ENCODE data around the gene GPS1.

Gene GPS1

GRCh38 chr17:82018989-82019689 is 32.6 kb upstream of the GPS1 start:
- no peak for DNase-seq (ENCODE audit: low read depth in 2 of 2)
- H3K4me3 ChIP-seq (replicated peaks in 1 of 2; ENCODE audit: low read depth in 2 of 2, low read length in 2 of 2) = no peak overlapping the region
- TF ChIP-seq CTCF (IDR thresholded peaks at IDR 0.05; ENCODE audit: low read depth, low read length) = no peak

DNA sequence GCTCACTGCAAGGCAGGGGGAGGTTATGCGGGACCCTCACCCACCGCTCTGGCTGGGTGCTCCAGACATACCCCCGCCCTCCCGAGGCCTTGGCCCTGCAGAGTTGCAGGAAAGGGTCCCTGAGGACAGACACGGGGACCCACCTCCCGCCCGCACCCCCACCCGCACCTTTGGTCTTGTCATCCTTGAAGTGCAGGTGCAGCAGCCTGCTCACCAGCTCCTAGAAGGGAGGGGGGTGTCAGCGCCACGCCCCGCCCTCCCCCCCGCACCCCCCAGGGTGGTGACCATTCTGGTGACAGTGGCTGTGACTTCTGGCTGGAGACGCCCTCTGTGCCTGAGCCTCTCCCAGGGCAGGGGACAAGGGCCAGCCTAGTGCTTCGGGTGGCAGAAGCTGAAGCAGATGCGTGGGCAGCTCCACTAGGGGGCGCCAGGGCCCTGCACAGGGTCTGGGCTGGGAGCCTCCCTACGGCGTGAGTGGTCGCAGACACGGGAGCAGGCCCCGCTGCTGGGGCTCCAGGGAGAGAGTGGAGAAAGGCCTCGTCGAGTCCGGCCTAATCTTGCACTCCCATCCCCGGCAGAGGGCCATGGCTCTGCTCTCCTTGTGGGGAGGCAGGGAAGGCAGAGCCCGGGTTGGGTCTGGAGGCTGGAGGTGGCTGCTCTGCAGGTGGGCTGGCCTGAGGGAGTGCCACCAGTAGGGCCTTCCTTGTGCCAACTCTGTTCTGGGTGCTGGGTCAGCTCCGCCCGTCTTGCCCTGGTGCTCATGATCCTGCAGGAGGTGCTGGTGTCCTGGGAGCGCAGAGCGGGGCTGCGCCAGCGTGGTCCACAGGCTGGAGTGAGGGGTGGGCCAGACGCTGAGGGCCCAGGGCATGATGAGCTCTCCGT is 31.8 kb upstream of the GPS1 start:
- peak; percentile 85 for TF ChIP-seq CTCF (IDR thresholded peaks at IDR 0.05; ENCODE audit: low read depth, low read length)
- peak; percentile 48 to 50 for DNase-seq (ENCODE audit: low read depth in 2 of 2)
- H3K4me3 ChIP-seq (replicated peaks in 1 of 2; ENCODE audit: low read depth in 2 of 2, low read length in 2 of 2) = no peak overlapping the region

DNA sequence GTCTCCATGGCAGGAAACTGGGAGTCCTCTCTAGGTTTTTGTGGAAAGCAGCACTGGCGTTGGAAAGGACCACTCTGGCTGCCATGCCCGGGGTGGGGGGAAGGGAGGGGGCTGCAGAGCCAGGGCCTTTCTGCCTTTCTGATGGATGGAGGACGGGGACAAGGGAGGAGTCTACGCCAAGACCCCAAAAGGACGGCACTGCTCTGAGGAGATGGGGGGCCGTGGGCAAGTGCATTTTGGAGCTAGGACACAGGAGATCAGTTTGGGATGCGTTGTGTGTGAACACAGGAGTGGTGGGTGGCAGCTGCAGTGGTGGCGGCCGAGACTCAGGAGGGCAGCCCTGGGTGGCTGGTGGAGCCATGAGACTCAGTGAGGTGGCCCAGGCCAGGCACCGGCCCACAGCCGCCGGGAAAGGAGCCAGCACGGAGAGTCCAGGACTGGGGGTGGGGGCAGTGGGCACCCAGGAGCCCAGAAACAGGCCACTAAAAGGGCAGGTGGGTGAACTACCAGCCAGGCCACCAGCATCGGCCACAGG is 31.1 kb upstream of the GPS1 start:
- DNase-seq (ENCODE audit: low read depth in 2 of 2) = no peak
- H3K4me3 ChIP-seq (replicated peaks in 1 of 2; ENCODE audit: low read depth in 2 of 2, low read length in 2 of 2) = no peak overlapping the region
- TF ChIP-seq CTCF (IDR thresholded peaks at IDR 0.05; ENCODE audit: low read depth, low read length) = no peak

DNA sequence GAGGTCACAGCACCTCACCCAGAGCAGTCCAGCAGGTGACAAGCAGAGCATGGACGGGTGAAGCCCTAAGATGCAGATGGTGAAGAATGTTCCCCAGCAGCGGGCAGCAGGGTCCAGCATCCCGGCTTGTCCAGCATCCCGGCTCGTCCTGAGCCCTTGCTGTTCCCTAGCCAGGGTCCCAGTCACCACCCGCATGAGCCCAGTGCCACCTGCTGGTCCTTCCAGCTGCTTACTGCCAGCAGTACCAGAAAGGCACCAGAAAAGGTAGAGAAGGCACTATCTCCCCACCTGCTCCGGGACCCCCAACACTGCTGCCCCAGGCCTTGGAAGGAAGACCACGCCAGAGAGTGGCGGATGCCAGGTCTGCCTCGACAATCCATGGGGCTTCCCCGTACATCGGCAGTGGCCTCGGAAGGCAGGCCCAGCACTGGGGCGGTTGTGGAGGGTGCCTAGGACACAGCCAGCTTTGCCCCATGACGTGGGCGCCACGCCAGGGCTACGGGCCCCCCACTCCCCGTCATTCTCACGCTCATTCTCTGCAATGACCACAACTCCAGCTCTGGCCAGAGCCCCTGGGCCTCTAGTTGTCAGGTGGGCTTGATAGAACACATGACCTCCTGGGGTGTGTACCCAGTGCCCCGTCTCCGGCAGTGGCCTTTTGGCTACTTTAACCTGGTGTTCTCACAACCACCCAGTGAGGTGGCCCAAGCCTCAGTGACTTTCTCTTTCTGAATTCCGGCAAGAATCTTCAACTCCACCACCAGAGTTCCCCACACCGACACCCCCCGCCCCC is 30.4 kb upstream of the GPS1 start:
- peak; percentile 82 for TF ChIP-seq CTCF (IDR thresholded peaks at IDR 0.05; ENCODE audit: low read depth, low read length)
- DNase-seq (ENCODE audit: low read depth in 2 of 2) = peak; percentile 79 to 84
- H3K4me3 ChIP-seq (replicated peaks in 1 of 2; ENCODE audit: low read depth in 2 of 2, low read length in 2 of 2) = peak overlapping the region; percentile 73 to 94

- H3K4me3 ChIP-seq (replicated peaks in 1 of 2; ENCODE audit: low read depth in 2 of 2, low read length in 2 of 2) = peak overlapping the region; percentile 73 to 94
- TF ChIP-seq CTCF (IDR thresholded peaks at IDR 0.05; ENCODE audit: low read depth, low read length) = no peak
- DNase-seq (ENCODE audit: low read depth in 2 of 2) = no peak
These were observed 29.8 kb upstream of the GPS1 start for GRCh38 chr17:82021900-82022309.

GRCh38 chr17:82022310-82022980 is 29.3 kb upstream of the GPS1 start, which contains the start of gene CENPX:
Gene CENPX, minus strand, starts transcription at chr17:82022878. Its CDS starts 17 bp downstream, at chr17:82022861.
- H3K4me3 ChIP-seq (replicated peaks in 1 of 2; ENCODE audit: low read depth in 2 of 2, low read length in 2 of 2) = peak within 1 kb of the TSS; percentile 73 to 94
- DNase-seq (ENCODE audit: low read depth in 2 of 2) = no peak
- no peak for TF ChIP-seq CTCF (IDR thresholded peaks at IDR 0.05; ENCODE audit: low read depth, low read length)

All from cardiac fibroblast (primary cell).